Breast epithelium (tissue), 4 donors: ENCODE measurements around the gene MTMR8. TPM values are rescaled to one million over a fixed set of nuclear protein-coding genes. Genes with fewer than 3 reads are reported as not detected.

ENCODE experiments used
- DNase-seq, 2 donors: peaks; one replicate each; pipeline ENCODE4 v3.0.0-alpha.2; 2019; ENCODE audit warnings: low spot score in 2 of 2
- H3K27ac ChIP-seq, 2 donors: fragments of 200-600 bp; sonication (generic) in 1 of 2; one replicate each; pipeline ENCODE4 v1.5.1; 2016 to 2019; ENCODE audit warnings: mild to moderate bottlenecking in 1 of 2
- H3K27me3 ChIP-seq, 2 donors: fragments of 200-600 bp; sonication (generic) in 1 of 2; one replicate each; pipeline versions ENCODE4 v1.5.1 to v1.6.0; 2017 to 2019; ENCODE audit warnings: control low read depth in 1 of 2, mild to moderate bottlenecking in 1 of 2
- H3K36me3 ChIP-seq: fragments of 200-600 bp; one replicate; pipeline ENCODE4 v1.5.1; 2019
- H3K4me1 ChIP-seq, 2 donors: fragments of 200-600 bp; sonication (generic); one replicate each; pipeline ENCODE4 v1.5.1; 2016 to 2019; ENCODE audit warnings: control low read depth in 1 of 2
- H3K4me3 ChIP-seq, 3 donors: fragments of 200-600 bp; sonication (generic); 1 replicate in 2 of 3; 2 replicates in 1 of 3; pipeline ENCODE4 v1.5.1; 2016 to 2019; ENCODE audit warnings: mild to moderate bottlenecking in 3 of 3, moderate library complexity in 2 of 3
- H3K9me3 ChIP-seq, 2 donors: fragments of 200-600 bp; sonication (generic) in 1 of 2; one replicate each; pipeline ENCODE4 v1.5.1; 2016 to 2019; ENCODE audit warnings: control low read depth in 1 of 2
- CTCF ChIP-seq, 3 donors: fragments of 450-650 bp; IDR thresholded peaks; one replicate each; pipeline ENCODE4 v1.5.1; 2016 to 2017; ENCODE audit warnings: antibody characterized with exemption in 3 of 3, mild to moderate bottlenecking in 3 of 3, moderate library complexity in 3 of 3
- POLR2A ChIP-seq: fragments of 450-650 bp; IDR thresholded peaks from one replicate; pipeline ENCODE4 v1.6.1; 2016; ENCODE audit warnings: antibody characterized with exemption, mild to moderate bottlenecking, moderate library complexity
- POLR2AphosphoS5 ChIP-seq, 3 donors: sonication (generic); formaldehyde crosslinking; IDR thresholded peaks; one replicate each; pipeline ENCODE4 v1.6.1; 2017; ENCODE audit warnings: antibody characterized with exemption in 3 of 3
- intact Hi-C: fragments of 100-400 bp; cut with DNase I; formaldehyde crosslinking; loops from one replicate; pipeline ENCODE4 v1.15.1; 2023; ENCODE audit warnings: low total_unique reads
- total RNA-seq, 3 donors: library from RNA; depleted of rRNA; stranded (reverse); fragments of >200 nt; gene quantifications; one replicate each; pipeline ENCODE4 v1.1.0, GENCODE V29; 2016

Gene MTMR8
- total RNA-seq, 3 donors from 2014 or later, result 0.96 to 3.6 (median 2.2) TPM

- H3K27me3 ChIP-seq, result peaks cover 0 to 19% of the 10 kb centered on the region in 2 donors
- H3K9me3 ChIP-seq, result no peaks in the 10 kb centered on the region
- DNase-seq, result no peak
- H3K4me1 ChIP-seq, result no peaks in the 10 kb centered on the region
- no peak overlapping the region for H3K4me3 ChIP-seq
- H3K36me3 ChIP-seq, result no peaks in the 10 kb centered on the region
- intact Hi-C loops, result no loop called here
- no peak overlapping the region for H3K27ac ChIP-seq
- TF ChIP-seq CTCF (IDR thresholded peaks at IDR 0.05) (no peak), POLR2AphosphoS5 (IDR thresholded peaks at IDR 0.05) (no peak), POLR2A (no peak)
Observed at GRCh38 chrX:64334467-64334866, 60.8 kb downstream of the MTMR8 start.

GRCh38 chrX:64330284-64330683, 65.0 kb downstream of the MTMR8 start:
- no peaks in the 10 kb centered on the region for H3K36me3 ChIP-seq
- no peaks in the 10 kb centered on the region for H3K4me1 ChIP-seq
- H3K27me3 ChIP-seq, result peaks cover 0 to 5% of the 10 kb centered on the region in 2 donors
- no peak for DNase-seq
- peaks cover 0 to 12% of the 10 kb centered on the region in 2 donors for H3K9me3 ChIP-seq
- TF ChIP-seq POLR2A (no peak), CTCF (IDR thresholded peaks at IDR 0.05) (no peak), POLR2AphosphoS5 (IDR thresholded peaks at IDR 0.05) (no peak)
- no peak overlapping the region for H3K4me3 ChIP-seq
- H3K27ac ChIP-seq, result no peak overlapping the region
- intact Hi-C loops, result no loop called here

- Histone ChIP-seq H3K4me3 (no peak overlapping the region), H3K27ac (no peak overlapping the region), H3K27me3 (peaks cover 0 to 5% of the 10 kb centered on the region in 2 donors), H3K36me3 (no peaks in the 10 kb centered on the region), H3K4me1 (no peaks in the 10 kb centered on the region), H3K9me3 (peaks cover 10 to 52% of the 10 kb centered on the region in 2 donors)
- DNase-seq, result no peak
- TF ChIP-seq POLR2AphosphoS5 (IDR thresholded peaks at IDR 0.05), result no peak
- no peak for TF ChIP-seq CTCF (IDR thresholded peaks at IDR 0.05)
- TF ChIP-seq POLR2A, result no peak
- intact Hi-C loops, result no loop called here
Observed at GRCh38 chrX:64321507-64321906, 73.7 kb downstream of the MTMR8 start.

- DNase-seq, result no peak
- no peak for TF ChIP-seq CTCF (IDR thresholded peaks at IDR 0.05)
- no peak for TF ChIP-seq POLR2AphosphoS5 (IDR thresholded peaks at IDR 0.05)
- no peak for TF ChIP-seq POLR2A
- H3K27ac ChIP-seq, result no peak overlapping the region
- intact Hi-C loops, result no loop called here
- peaks cover 0 to 37% of the 10 kb centered on the region in 2 donors for H3K9me3 ChIP-seq
- H3K4me1 ChIP-seq, result no peaks in the 10 kb centered on the region
- H3K4me3 ChIP-seq, result no peak overlapping the region
- H3K27me3 ChIP-seq, result peaks cover 0 to 5% of the 10 kb centered on the region in 2 donors
- H3K36me3 ChIP-seq, result no peaks in the 10 kb centered on the region
Observed at GRCh38 chrX:64313624-64314023, 81.6 kb downstream of the MTMR8 start.

- Histone ChIP-seq H3K27ac (no peak overlapping the region), H3K9me3 (peaks cover 0 to 28% of the 10 kb centered on the region in 2 donors), H3K27me3 (no peaks in the 10 kb centered on the region), H3K36me3 (no peaks in the 10 kb centered on the region), H3K4me3 (no peak overlapping the region), H3K4me1 (no peaks in the 10 kb centered on the region)
- TF ChIP-seq POLR2A, result no peak
- TF ChIP-seq CTCF (IDR thresholded peaks at IDR 0.05), result no peak
- TF ChIP-seq POLR2AphosphoS5 (IDR thresholded peaks at IDR 0.05), result no peak
- intact Hi-C loops, result no loop called here
- DNase-seq, result no peak
Observed at GRCh38 chrX:64306712-64307111, 88.5 kb downstream of the MTMR8 start.
